HG02840 (cell line): ENCODE results near the gene VWA8.
"Not testable (repeated sequence)": the region's sequence is repeated elsewhere in the genome, so short reads cannot be mapped to it uniquely, and the experiment has no call there.

Experiments used
- ATAC-seq: cut with Tn5 transposase; IDR thresholded peaks from one replicate; pipeline ENCODE4 v1.9.1; 2021; ENCODE audit warnings: mild to moderate bottlenecking, moderate library complexity, moderate number of reproducible peaks; ENCODE audit not compliant: unreplicated experiment, low FRiP score

Gene VWA8

GRCh38 chr13:41631296-41631965 lies 329.5 kb downstream of the VWA8 start:
- ATAC-seq = no peak

GRCh38 chr13:41627425-41627824 lies 333.5 kb downstream of the VWA8 start:
- no peak for ATAC-seq

DNA sequence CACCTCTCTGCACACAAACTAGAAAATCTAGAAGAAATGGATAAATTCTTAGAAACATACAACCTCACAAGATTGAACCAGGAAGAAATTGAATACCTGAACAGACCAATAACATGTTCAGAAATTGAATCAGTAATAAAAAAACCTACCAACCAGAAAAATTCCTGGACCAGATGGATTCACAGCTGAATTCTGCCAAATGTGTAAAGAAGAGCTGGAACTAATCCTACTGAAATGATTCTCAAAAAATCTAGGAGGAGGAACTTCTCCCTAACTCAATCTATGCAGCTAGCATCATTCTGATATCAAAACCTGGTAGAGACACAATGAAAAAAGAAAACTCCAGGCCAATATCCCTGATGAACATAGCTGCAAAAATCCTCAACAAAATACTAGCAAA lies 336.9 kb downstream of the VWA8 start:
- ATAC-seq = no peak

DNA sequence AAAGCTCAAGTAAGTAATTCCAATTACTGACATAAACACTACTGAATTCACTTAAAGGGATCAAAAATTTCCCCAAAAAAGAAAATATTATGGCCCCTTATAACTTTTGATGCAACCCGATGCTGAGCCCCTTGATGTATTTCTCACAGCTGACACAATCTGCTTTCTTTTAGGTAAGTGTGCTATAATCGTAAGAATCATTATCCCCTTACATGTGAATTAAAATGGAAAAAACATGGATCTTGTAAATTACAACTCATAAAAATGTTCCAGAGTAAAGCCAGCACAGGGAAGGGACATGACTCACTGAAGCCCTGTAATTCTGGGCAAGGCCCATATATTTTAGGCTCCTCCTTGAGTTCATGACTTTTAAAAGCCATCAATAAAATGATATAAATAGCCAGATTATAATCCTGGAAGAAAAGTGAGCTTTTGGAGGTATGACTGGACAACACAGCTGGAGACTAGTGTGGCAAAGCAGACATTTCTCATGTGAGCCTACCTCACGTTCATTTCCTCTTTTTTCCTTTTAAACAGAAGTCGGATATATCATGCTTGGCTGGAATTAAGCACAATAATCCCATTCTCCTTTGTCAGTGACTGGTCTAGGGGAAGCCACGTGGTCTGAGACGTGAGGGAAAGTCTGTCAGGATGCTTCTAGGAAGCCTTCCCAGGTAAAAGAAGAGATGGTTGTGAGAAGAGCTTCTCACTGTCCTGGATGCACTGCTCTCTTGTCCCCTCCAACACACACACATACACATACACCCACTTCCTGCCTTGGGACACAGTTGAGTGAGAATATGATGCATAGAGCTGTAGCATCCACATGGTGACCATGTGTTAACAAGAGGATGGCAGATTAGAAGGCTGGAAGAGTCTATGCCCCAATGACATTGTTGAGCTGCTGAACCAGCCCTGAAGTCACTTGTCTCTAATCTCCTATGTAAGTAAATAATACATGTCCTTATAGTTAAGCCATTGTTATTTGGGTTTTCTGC lies 338.2 kb downstream of the VWA8 start:
- ATAC-seq = no peak

- no peak for ATAC-seq
Observed at GRCh38 chr13:41621716-41622431, 339.0 kb downstream of the VWA8 start.

- not testable (repeated sequence) for ATAC-seq
Observed at GRCh38 chr13:41617633-41618032, 343.3 kb downstream of the VWA8 start.

DNA sequence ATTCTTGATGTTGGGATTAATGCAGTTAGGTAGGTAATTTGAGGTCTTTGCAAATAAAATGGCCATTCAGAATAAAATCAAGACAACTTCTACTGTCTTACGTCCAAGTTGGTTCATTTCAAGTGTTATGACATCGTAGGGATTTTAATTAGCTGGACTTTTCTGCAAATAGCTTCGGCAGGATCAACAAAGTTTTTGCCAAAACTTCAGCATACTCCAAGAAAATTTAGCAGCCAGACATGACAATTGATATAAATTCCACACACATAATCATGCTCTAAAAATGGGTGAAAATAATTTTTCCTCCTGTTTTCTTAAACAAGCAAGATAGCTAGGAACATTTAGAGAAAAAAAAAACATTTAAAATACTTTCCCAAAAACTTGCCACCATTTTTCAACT lies 344.8 kb downstream of the VWA8 start:
- ATAC-seq = no peak

GRCh38 chr13:41615528-41615855 lies 345.4 kb downstream of the VWA8 start:
- ATAC-seq = no peak

- ATAC-seq = no peak
Observed at GRCh38 chr13:41614671-41615527, 346.0 kb downstream of the VWA8 start.

- ATAC-seq = no peak
Observed at GRCh38 chr13:41613984-41614661, 346.8 kb downstream of the VWA8 start.

GRCh38 chr13:41613471-41613870 lies 347.4 kb downstream of the VWA8 start:
- ATAC-seq = no peak

DNA sequence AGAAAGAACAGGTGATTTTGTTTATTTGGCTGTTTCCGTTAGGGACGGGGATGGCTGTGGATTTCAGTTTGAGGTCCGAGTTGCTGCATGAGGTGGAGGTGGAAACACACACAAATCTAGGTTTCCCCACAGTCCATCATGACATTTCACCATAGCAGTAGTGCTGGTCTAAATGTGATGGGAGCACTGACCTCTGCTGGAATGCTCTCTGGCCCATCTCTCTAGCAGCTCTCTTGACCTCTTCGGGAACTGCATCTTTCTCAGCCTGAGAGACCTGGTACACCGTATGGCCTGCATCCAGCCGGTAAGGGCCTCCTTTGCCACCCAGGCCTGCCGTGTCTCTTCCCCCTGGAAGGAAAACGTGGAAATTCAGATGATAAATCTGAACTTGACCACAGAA lies 349.5 kb downstream of the VWA8 start:
- no peak for ATAC-seq

DNA sequence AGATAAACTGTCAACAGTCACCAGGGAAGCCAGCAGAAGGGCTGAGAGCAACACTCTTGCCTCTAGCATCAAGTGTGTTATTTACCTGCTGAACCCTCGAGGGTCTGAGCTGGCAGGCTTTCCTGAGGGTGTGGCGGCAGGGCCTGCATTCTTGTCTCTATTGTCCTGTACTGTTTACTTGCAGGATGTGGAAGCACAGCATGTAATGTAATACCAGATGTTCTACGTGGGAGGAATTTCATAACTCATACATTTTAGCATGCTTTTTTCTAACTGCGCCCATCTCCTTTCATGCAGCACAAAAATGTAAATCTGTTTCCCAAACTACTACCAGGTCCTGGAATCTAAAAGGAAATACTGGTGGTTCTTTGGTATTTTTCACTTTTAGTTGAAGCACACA lies 350.5 kb downstream of the VWA8 start:
- no peak for ATAC-seq

DNA sequence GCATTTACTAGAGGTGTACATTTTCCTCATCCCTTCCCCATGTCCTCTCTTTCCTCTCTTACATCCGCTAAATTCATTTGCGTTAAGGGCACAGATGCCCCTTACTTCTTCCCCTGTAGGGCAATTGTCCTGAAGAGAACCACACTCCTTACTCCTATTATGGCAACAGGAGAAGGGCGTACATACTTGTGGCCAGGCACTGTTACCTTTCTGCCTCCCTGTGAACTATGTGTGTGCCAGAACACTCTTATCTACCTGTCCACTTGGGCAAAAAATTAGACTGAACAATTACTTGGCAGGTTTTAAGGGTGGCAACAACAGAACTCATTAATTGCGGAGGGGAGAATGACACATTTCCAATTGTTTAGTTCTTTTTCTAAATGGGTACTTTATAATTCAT lies 351.1 kb downstream of the VWA8 start:
- ATAC-seq = no peak

DNA sequence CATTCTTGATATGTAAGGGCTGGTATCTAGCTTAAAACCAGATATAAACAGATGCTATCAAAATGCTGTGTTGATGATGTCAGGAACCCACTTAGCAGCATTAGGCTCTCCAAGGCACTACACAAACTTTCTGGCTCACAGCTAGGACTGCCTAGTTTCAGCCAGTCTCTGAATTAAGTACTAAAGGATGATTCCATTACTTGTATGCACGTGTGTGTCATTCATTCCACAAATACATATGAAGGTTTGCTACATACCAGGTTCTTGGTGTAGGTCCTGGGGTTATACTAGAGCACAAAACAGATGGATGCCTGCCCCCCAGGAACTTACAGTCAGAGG lies 352.1 kb downstream of the VWA8 start:
- no peak for ATAC-seq

DNA sequence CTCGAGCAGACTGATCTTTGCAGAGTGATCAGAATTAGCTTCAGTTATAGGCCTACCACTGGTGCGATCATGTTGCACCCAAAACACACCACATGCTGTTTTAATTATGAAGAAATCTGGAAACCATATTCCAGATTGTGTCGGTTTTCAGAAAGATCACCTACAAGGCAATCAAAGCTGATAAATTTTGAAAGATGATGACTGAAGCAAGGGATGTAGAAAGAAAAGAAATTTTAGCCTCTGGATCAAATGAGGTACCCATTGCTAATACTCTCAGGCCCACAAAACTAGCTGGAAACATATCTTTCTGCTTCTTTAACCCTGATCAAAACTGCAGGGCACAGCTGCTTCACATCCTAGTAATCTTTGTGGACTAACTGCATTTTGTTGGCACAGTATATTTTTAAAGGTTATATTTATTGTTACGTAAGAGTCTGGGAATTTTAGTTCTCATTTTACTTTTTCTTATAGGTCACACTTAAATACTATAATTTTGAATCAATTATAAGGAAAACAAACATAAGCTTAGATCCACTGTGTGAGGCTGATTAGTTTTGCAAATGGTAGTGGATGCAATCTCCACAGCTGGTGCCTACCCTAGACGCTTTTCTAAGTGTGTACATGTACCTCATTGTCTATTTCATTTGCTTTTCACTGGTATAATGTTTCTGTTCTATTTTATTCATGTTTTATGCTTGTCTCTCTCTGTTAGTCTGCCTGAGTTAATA lies 352.6 kb downstream of the VWA8 start:
- no peak for ATAC-seq

DNA sequence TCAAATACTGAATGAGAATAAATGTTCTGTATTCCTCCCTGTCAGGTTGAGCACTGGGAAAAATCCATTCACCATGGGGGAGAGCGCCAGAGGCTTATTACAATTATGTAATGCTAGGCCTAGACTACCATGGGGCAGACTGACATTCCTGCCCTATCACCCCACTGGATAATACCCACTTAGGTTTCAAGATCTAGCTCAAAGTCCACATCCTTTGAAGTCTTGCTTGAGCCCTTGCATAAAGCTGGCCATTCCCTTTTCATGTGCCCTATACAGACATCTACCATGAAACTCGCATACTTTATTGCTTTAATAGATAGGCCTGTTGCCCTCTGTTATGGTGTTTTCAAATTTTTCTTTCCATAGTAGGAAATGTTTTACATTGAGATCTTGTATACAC lies 354.3 kb downstream of the VWA8 start:
- no peak for ATAC-seq

GRCh38 chr13:41605319-41606285 lies 355.3 kb downstream of the VWA8 start:
- ATAC-seq = no peak
